WTC11 (cell line): ENCODE measurements around the gene RAD23B. TPM values are rescaled to one million over a fixed set of nuclear protein-coding genes. Genes with fewer than 3 reads are reported as not detected.

Source experiments
- ATAC-seq: fragments of 200-7000 bp; cut with Tn5 transposase; 2 replicates; pipeline ENCODE4 v1.10.0; 2021; ENCODE audit warnings: mild to moderate bottlenecking, moderate library complexity
- CTCF ChIA-PET: fragments of 300-600 bp; sonication (Branson Sonifier 250); formaldehyde crosslinking; loops from one replicate; lab custom pipeline; 2021; ENCODE audit warnings: antibody characterized with exemption; lab: Charles Lee
- POLR2A ChIA-PET: fragments of 350-600 bp; sonication (Branson Sonifier 250); formaldehyde crosslinking; loops from one replicate; lab custom pipeline; 2021; ENCODE audit warnings: antibody characterized with exemption; lab: Charles Lee
- DNase-seq: peaks from one replicate; pipeline ENCODE4 v3.0.0; 2021; ENCODE audit warnings: low spot score
- H3K27ac Mint-ChIP-seq: 2 replicates; pipeline ENCODE4 v1.8.0; 2021; ENCODE audit warnings: mixed read lengths
- H3K27me3 Mint-ChIP-seq: 2 replicates; pipeline ENCODE4 v1.8.0; 2021; ENCODE audit warnings: low read depth, mild to moderate bottlenecking, moderate library complexity, mixed read lengths
- H3K36me3 Mint-ChIP-seq: 2 replicates; pipeline ENCODE4 v1.8.0; 2021; ENCODE audit warnings: mixed read lengths
- H3K4me1 Mint-ChIP-seq: 2 replicates; pipeline ENCODE4 v1.8.0; 2022; ENCODE audit warnings: mixed read lengths
- H3K4me3 Mint-ChIP-seq: 2 replicates; pipeline ENCODE4 v1.8.0; 2021; ENCODE audit warnings: mild to moderate bottlenecking, moderate library complexity, mixed read lengths
- H3K9me3 Mint-ChIP-seq: 2 replicates; pipeline ENCODE4 v1.8.0; 2021; ENCODE audit warnings: mixed read lengths
- ATF1 ChIP-seq: sonication (generic); formaldehyde crosslinking; IDR thresholded peaks from 2 replicates; pipeline ENCODE4 v1.8.1; 2023; ENCODE audit warnings: mild to moderate bottlenecking, moderate library complexity, missing genetic modification reagents
- CREB1 ChIP-seq: sonication (generic); formaldehyde crosslinking; IDR thresholded peaks from 2 replicates; pipeline ENCODE4 v1.8.0; 2023; ENCODE audit warnings: mild to moderate bottlenecking, missing genetic modification reagents
- E2F4 ChIP-seq: sonication (generic); formaldehyde crosslinking; IDR thresholded peaks from 2 replicates; pipeline ENCODE4 v1.8.1; 2022; ENCODE audit warnings: low read depth, mild to moderate bottlenecking, moderate library complexity, missing genetic modification reagents, borderline replicate concordance
- ELF4 ChIP-seq: sonication (generic); formaldehyde crosslinking; IDR thresholded peaks from 2 replicates; pipeline ENCODE4 v1.8.1; 2022; ENCODE audit warnings: low read depth, mild to moderate bottlenecking, moderate library complexity, missing genetic modification reagents
- ESRRA ChIP-seq: sonication (generic); formaldehyde crosslinking; IDR thresholded peaks from 2 replicates; pipeline ENCODE4 v1.8.1; 2022; ENCODE audit warnings: mild to moderate bottlenecking, missing genetic modification reagents, borderline replicate concordance
- GTF2I ChIP-seq: fragments of 250-450 bp; sonication (Bioruptor Pico); conservative IDR thresholded peaks from 2 replicates; pipeline ENCODE4 v1.4.0; 2021; ENCODE audit warnings: mild to moderate bottlenecking
- HMGA2 ChIP-seq: fragments of 250-450 bp; sonication (Bioruptor Pico); IDR thresholded peaks from 2 replicates; pipeline ENCODE4 v1.4.0; 2021; ENCODE audit warnings: mild to moderate bottlenecking, moderate library complexity
- NFATC4 ChIP-seq: fragments of 250-450 bp; sonication (Bioruptor Pico); IDR thresholded peaks from 2 replicates; pipeline ENCODE4 v1.9.0; 2021; ENCODE audit warnings: mild to moderate bottlenecking
- NFYB ChIP-seq: sonication (generic); formaldehyde crosslinking; conservative IDR thresholded peaks from 2 replicates; pipeline ENCODE4 v1.8.0; 2022; ENCODE audit warnings: low read depth, missing genetic modification reagents
- NR1H2 ChIP-seq: sonication (generic); formaldehyde crosslinking; IDR thresholded peaks from 2 replicates; pipeline ENCODE4 v1.9.0; 2021; ENCODE audit warnings: mild to moderate bottlenecking, moderate library complexity, missing genetic modification reagents
- OVOL2 ChIP-seq: fragments of 250-450 bp; sonication (Bioruptor Pico); IDR thresholded peaks from 2 replicates; pipeline ENCODE4 v1.9.0; 2021; ENCODE audit warnings: mild to moderate bottlenecking, borderline replicate concordance
- PRDM15 ChIP-seq: sonication (generic); formaldehyde crosslinking; IDR thresholded peaks from 2 replicates; pipeline ENCODE4 v1.8.0; 2022; ENCODE audit warnings: missing genetic modification reagents
- RELA ChIP-seq: sonication (generic); formaldehyde crosslinking; IDR thresholded peaks from 2 replicates; pipeline ENCODE4 v1.8.1; 2022; ENCODE audit warnings: missing genetic modification reagents, mild to moderate bottlenecking, borderline replicate concordance
- SMAD3 ChIP-seq: sonication (generic); formaldehyde crosslinking; IDR thresholded peaks from 2 replicates; pipeline ENCODE4 v1.8.0; 2022; ENCODE audit warnings: missing genetic modification reagents, mild to moderate bottlenecking, borderline replicate concordance
- SOX15 ChIP-seq: fragments of 250-450 bp; sonication (Bioruptor Pico); IDR thresholded peaks from 2 replicates; pipeline ENCODE4 v1.9.0; 2021; ENCODE audit warnings: mild to moderate bottlenecking
- ZBTB21 ChIP-seq: sonication (generic); formaldehyde crosslinking; IDR thresholded peaks from 2 replicates; pipeline ENCODE4 v1.8.1; 2023; ENCODE audit warnings: mild to moderate bottlenecking, missing genetic modification reagents, borderline replicate concordance
- ZNF219 ChIP-seq: sonication (generic); formaldehyde crosslinking; IDR thresholded peaks from 2 replicates; pipeline ENCODE4 v1.8.0; 2023; ENCODE audit warnings: missing genetic modification reagents, mild to moderate bottlenecking, borderline replicate concordance
- ZNF263 ChIP-seq: sonication (generic); formaldehyde crosslinking; IDR thresholded peaks from 2 replicates; pipeline ENCODE4 v1.8.1; 2022; ENCODE audit warnings: low read depth, mild to moderate bottlenecking, moderate library complexity, missing genetic modification reagents
- ZNF317 ChIP-seq: sonication (generic); formaldehyde crosslinking; IDR thresholded peaks from 2 replicates; pipeline ENCODE4 v1.8.1; 2023; ENCODE audit warnings: low read depth, mild to moderate bottlenecking, moderate library complexity, missing genetic modification reagents, borderline replicate concordance
- ZNF396 ChIP-seq: fragments of 250-450 bp; sonication (Bioruptor Pico); IDR thresholded peaks from 2 replicates; pipeline ENCODE4 v1.8.0; 2021; ENCODE audit warnings: mild to moderate bottlenecking, moderate library complexity, borderline replicate concordance
- ZNF416 ChIP-seq: fragments of 250-450 bp; sonication (Bioruptor Pico); IDR thresholded peaks from 2 replicates; pipeline ENCODE4 v1.9.0; 2021; ENCODE audit warnings: mild to moderate bottlenecking, inconsistent platforms
- ZNF423 ChIP-seq: fragments of 250-450 bp; sonication (Bioruptor Pico); IDR thresholded peaks from 2 replicates; pipeline ENCODE4 v2.1.2; 2022; ENCODE audit warnings: mild to moderate bottlenecking, moderate library complexity
- total RNA-seq: library from RNA; stranded (reverse); gene quantifications from 3 replicates; pipeline ENCODE4 v1.2.3, GENCODE V29; 2021
- TF ChIP-seq, protein P1 (sequence below): sonication (generic); formaldehyde crosslinking; conservative IDR thresholded peaks from 2 replicates; pipeline ENCODE4 v1.8.1; 2022; ENCODE audit warnings: mild to moderate bottlenecking, missing genetic modification reagents
- TF ChIP-seq, protein P2 (sequence below): sonication (generic); formaldehyde crosslinking; IDR thresholded peaks from 2 replicates; pipeline ENCODE4 v1.8.0; 2022; ENCODE audit warnings: mild to moderate bottlenecking, missing genetic modification reagents
- TF ChIP-seq, protein P3 (sequence below): fragments of 250-450 bp; sonication (Bioruptor Pico); IDR thresholded peaks from 2 replicates; pipeline ENCODE4 v2.1.2; 2022; ENCODE audit warnings: mild to moderate bottlenecking, moderate library complexity

Gene RAD23B
- total RNA-seq, 1 experiment from 2014 or later = 150 TPM

DNA sequence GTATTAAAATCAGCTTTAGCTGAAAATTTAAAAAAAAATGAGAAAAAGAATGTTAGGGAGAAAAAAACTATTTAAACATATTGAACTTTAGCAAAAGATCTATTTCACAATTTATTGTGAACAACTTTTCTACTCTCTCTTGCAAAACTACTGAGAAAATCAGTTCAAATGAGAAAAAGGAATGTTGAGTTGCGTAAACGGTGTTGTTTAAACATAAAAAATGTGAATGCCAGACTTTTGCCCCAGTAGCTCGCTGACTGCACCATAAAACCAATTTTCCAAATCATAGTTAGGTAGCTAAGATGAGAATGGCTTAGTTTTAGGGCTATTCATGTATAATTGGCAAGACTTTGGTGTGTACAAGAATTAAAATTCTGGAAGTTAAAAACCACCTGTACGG lies 13.4 kb upstream of the RAD23B start:
- no peaks in the 10 kb centered on the region for H3K27me3 Mint-ChIP-seq
- no peak for TF ChIP-seq CREB1 (CRISPR knock-in tag)
- TF ChIP-seq ZNF396 (CRISPR knock-in tag) = no peak
- no peak for TF ChIP-seq ATF1
- TF ChIP-seq OVOL2 (CRISPR knock-in tag) = no peak
- TF ChIP-seq, protein P1, sequence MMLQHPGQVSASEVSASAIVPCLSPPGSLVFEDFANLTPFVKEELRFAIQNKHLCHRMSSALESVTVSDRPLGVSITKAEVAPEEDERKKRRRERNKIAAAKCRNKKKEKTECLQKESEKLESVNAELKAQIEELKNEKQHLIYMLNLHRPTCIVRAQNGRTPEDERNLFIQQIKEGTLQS (CRISPR knock-in tag) = no peak
- TF ChIP-seq ZNF317 (CRISPR knock-in tag) = no peak
- TF ChIP-seq, protein P2, sequence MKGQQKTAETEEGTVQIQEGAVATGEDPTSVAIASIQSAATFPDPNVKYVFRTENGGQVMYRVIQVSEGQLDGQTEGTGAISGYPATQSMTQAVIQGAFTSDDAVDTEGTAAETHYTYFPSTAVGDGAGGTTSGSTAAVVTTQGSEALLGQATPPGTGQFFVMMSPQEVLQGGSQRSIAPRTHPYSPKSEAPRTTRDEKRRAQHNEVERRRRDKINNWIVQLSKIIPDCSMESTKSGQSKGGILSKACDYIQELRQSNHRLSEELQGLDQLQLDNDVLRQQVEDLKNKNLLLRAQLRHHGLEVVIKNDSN = no peak
- TF ChIP-seq, protein P3, sequence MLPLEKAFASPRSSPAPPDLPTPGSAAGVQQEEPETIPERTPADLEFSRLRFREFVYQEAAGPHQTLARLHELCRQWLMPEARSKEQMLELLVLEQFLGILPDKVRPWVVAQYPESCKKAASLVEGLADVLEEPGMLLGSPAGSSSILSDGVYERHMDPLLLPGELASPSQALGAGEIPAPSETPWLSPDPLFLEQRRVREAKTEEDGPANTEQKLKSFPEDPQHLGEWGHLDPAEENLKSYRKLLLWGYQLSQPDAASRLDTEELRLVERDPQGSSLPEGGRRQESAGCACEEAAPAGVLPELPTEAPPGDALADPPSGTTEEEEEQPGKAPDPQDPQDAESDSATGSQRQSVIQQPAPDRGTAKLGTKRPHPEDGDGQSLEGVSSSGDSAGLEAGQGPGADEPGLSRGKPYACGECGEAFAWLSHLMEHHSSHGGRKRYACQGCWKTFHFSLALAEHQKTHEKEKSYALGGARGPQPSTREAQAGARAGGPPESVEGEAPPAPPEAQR (CRISPR knock-in tag) = no peak
- no peak for TF ChIP-seq ZBTB21
- no peak for TF ChIP-seq NFYB (CRISPR knock-in tag)
- no peak for TF ChIP-seq NFATC4 (CRISPR knock-in tag)
- TF ChIP-seq ZNF416 (CRISPR knock-in tag) = no peak
- ChIA-PET CTCF (interaction anchor here (1.1 to 1.2 kb wide), 3 partner anchors 11 to 98 kb away, joined by 3 to 5 read pairs (median 3); no protein-coding TSS in a partner anchor), POLR2A (no interaction called here)
- no peak overlapping the region for H3K4me3 Mint-ChIP-seq
- DNase-seq (no peak), ATAC-seq (no peak)
- peaks cover 7% of the 10 kb centered on the region; the same call in 1 of the 2 replicates for H3K36me3 Mint-ChIP-seq
- no peak overlapping the region for H3K27ac Mint-ChIP-seq
- peaks cover 9% of the 10 kb centered on the region for H3K9me3 Mint-ChIP-seq
- H3K4me1 Mint-ChIP-seq = 0 out of 2 replicates have a peak, but pooled peaks cover 6% of the 10 kb centered on the region

GRCh38 chr9:107270082-107270481 lies 13.0 kb upstream of the RAD23B start:
- no peak for ATAC-seq
- H3K27me3 Mint-ChIP-seq = no peaks in the 10 kb centered on the region
- H3K27ac Mint-ChIP-seq = no peak overlapping the region; the same call in 1 of the 2 replicates
- no peak overlapping the region for H3K4me3 Mint-ChIP-seq
- DNase-seq = no peak
- H3K9me3 Mint-ChIP-seq = peaks cover 6% of the 10 kb centered on the region
- TF ChIP-seq ZNF263 = no peak
- H3K4me1 Mint-ChIP-seq = 0 out of 2 replicates have a peak, but pooled peaks cover 6% of the 10 kb centered on the region
- ChIA-PET CTCF (interaction anchor here (1.1 to 1.2 kb wide), 3 partner anchors 11 to 98 kb away, joined by 3 to 5 read pairs (median 3); no protein-coding TSS in a partner anchor), POLR2A (no interaction called here)
- peaks cover 3% of the 10 kb centered on the region; the same call in 1 of the 2 replicates for H3K36me3 Mint-ChIP-seq

GRCh38 chr9:107270580-107270979 lies 12.5 kb upstream of the RAD23B start:
- Mint-ChIP-seq H3K9me3 (peaks cover under 1% of the 10 kb centered on the region; the same call in 1 of the 2 replicates), H3K27me3 (no peaks in the 10 kb centered on the region), H3K4me3 (no peak overlapping the region), H3K27ac (no peak overlapping the region; the same call in 1 of the 2 replicates), H3K36me3 (no peaks in the 10 kb centered on the region), H3K4me1 (0 out of 2 replicates have a peak, but pooled peaks cover 6% of the 10 kb centered on the region)
- no peak for ATAC-seq
- no peak for DNase-seq
- CTCF ChIA-PET = interaction anchor here (1.1 to 1.2 kb wide), 3 partner anchors 12 to 99 kb away, joined by 3 to 5 read pairs (median 3); no protein-coding TSS in a partner anchor
- POLR2A ChIA-PET = no interaction called here
- no peak for TF ChIP-seq GTF2I
- no peak for TF ChIP-seq SMAD3 (CRISPR knock-in tag)
- TF ChIP-seq RELA (CRISPR knock-in tag) = no peak
- TF ChIP-seq NR1H2 = no peak
- no peak for TF ChIP-seq ESRRA (CRISPR knock-in tag)
- no peak for TF ChIP-seq ZNF219 (CRISPR knock-in tag)
- TF ChIP-seq SOX15 (CRISPR knock-in tag) = no peak
- TF ChIP-seq, protein P3 (CRISPR knock-in tag) = no peak
- no peak for TF ChIP-seq ZNF423 (CRISPR knock-in tag)
- no peak for TF ChIP-seq E2F4 (CRISPR knock-in tag)
- TF ChIP-seq ATF1 = no peak
- TF ChIP-seq PRDM15 (CRISPR knock-in tag) = no peak
- TF ChIP-seq HMGA2 (CRISPR knock-in tag) = no peak
- no peak for TF ChIP-seq ELF4 (CRISPR knock-in tag)
